Vagina (tissue), 2 donors: ENCODE measurements around the gene DAGLA.

Experiments
- CTCF ChIP-seq, 3 experiments: fragments of 450-650 bp in 2 of 3; fragments of 200-600 bp in 1 of 3; sonication (generic) in 1 of 3; IDR thresholded peaks; one replicate each; pipeline ENCODE4 v1.5.1; 2017 to 2019; ENCODE audit warnings: antibody characterized with exemption in 3 of 3, mild to moderate bottlenecking in 2 of 3, moderate library complexity in 2 of 3
- POLR2A ChIP-seq, 2 donors: fragments of 450-650 bp; IDR thresholded peaks; one replicate each; pipeline ENCODE4 v1.6.1; 2017; ENCODE audit warnings: antibody characterized with exemption in 2 of 2, mild to moderate bottlenecking in 2 of 2, moderate library complexity in 2 of 2
- POLR2AphosphoS5 ChIP-seq, 2 donors: sonication (generic); formaldehyde crosslinking; IDR thresholded peaks; one replicate each; pipeline ENCODE4 v1.9.0; 2017; ENCODE audit warnings: antibody characterized with exemption in 2 of 2, mild to moderate bottlenecking in 2 of 2, low read depth in 1 of 2; ENCODE audit not compliant: insufficient read depth in 1 of 2

GRCh38 chr11:61771195-61771894, 91.2 kb downstream of the DAGLA start:
- TF ChIP-seq CTCF (IDR thresholded peaks at IDR 0.05) (no peak), POLR2AphosphoS5 (IDR thresholded peaks at IDR 0.05; ENCODE audit: insufficient read depth in 1 of 2, low read depth in 1 of 2) (no peak), POLR2A (IDR thresholded peaks at IDR 0.05) (no peak)
